DMS 273 (cell line): ENCODE results near the gene DCBLD2.
"Not testable (repeated sequence)": the region's sequence is repeated elsewhere in the genome, so short reads cannot be mapped to it uniquely, and the experiment has no call there.

Experiments
- DNase-seq: peaks from one replicate; lab custom pipeline; 2025; ENCODE audit not compliant: unreplicated experiment; lab: John Stamatoyannopoulos, UW

DCBLD2 gene

GRCh38 chr3:98831060-98831459, 70.4 kb downstream of the DCBLD2 start:
- not testable (repeated sequence) for DNase-seq

GRCh38 chr3:98829246-98829832, 72.2 kb downstream of the DCBLD2 start:
- no peak for DNase-seq

DNA sequence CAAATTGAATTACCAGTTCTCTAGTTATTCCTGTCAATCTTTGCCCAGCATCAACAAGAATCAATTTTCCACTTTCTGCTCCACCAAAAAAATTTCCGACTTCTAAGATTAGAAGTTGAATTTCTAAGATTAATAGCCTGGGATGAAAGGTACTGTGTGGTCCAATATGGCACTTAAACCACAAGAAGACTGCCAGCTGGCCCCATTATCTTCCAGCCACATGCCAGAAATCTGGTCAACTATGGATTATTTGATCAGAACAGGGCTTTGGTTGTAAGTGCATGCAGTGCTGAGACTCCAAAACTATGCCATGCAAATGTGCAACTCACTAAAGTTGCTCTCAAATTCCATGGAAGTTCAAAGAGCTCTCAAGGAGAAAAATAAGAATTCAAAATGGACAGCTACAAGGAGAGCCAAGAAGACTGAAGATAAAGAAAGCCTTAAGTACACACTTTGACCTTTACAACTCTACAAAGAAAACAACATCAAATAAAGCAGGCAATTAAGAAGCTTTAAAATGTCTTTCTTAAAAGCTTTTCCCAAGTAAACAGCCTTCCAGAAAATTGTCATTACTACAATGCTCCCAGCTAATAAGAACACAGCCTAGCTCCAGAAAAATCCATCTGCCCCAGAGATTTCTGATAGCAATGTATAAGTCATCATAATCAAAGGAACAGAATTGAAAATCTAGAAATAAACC, 74.1 kb downstream of the DCBLD2 start:
- DNase-seq, result peak; percentile 17

- DNase-seq, result no peak
Observed at GRCh38 chr3:98826126-98826525, 75.4 kb downstream of the DCBLD2 start.

- peak; percentile 13 for DNase-seq
Observed at GRCh38 chr3:98824256-98824655, 77.2 kb downstream of the DCBLD2 start.

- DNase-seq, result no peak
Observed at GRCh38 chr3:98823791-98824190, 77.7 kb downstream of the DCBLD2 start.

GRCh38 chr3:98821063-98821462, 80.4 kb downstream of the DCBLD2 start:
- DNase-seq, result no peak

DNA sequence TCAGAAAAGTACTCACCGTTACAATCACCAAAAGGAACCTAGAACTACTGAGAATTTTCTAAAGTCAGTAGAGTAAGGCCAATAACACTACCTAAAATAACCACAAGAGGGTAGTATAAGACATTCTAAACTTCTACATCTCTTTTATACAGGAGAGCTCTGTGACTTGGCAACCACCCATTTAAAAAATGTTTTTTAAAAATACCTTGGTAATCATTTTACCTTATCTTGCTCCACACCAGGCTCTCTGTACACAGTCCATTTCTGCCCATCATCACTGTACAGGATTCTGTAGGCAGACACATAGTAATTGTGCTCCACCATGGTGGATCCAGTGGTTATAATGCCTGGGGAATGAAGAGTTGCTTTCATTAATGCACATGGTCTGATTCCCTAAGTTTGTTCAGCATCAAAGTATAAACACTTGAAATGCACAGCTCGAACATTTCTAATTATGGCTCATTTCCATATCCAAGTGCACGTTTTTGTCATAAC, 83.9 kb downstream of the DCBLD2 start:
- DNase-seq, result peak; percentile 81

DNA sequence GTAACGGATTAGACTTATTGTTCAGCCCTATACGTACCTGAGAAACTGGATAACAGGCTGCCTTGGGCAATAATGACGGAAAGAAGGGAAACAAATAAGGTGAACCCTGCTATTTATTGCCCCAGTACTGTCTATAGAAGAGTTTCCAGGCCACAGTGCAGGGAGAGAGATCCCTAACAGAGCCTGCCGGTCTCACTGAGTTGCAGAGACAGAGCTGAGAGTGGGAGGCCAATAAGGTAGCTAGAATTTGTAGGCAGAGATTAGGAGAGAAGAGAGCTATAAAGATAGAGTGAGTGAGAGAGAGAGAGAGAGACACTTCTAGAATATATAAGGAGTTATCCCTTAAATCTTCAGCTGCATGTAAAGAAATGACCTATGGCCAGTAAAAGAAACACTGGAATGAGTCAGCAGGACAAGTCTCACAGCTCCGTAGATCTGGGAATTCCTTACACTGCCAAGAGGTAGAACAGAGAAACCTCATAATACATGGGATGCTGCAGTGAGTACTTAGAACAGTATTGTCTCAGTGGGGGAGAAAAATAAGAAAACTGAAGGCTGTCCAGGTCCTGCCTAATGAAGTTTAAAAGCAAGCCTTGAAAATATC, 86.6 kb downstream of the DCBLD2 start:
- DNase-seq, result no peak

DNA sequence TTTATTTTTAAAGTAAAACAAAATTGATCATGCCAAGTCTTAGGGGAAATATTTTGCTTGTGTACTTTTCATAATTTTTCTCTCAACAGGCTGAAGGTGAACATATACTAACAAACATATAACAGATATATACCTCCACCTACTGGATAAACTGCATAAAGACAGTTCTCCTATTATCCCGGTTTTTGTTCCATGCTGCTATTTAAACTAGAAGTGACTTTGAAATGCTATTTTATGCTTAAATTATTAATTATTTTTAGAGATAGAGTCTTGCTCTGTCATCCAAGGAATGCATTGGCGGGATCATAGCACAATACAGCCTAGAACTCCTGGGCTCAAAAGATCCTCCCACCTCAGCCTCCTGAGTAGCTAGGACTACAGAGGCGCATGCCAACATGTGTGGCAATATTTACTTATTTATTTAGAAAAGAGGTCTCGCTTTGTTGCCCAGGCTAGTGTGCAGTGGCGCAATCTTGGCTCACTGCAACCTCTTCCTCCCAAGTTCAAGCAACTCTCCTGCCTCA, 88.6 kb downstream of the DCBLD2 start:
- peak; percentile 63 for DNase-seq

DNA sequence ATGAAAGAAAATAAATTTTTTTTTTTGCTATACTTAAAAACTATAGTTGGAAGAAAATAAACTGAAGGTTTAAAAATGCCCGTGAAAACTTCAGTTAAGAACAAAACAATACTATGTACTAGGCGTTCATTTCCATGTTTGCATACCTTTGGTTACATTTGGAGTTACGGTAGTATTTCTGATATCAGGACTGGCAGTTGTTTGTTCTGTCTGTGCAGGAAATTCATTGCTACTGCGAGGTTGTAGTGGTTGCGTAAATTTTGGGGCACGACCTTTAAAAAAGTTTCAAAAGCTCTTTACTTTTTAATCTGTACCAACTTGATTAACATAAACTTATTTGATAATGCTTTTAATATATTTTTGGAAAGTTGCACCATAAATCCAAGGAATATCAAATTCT, 90.4 kb downstream of the DCBLD2 start:
- no peak for DNase-seq

DNA sequence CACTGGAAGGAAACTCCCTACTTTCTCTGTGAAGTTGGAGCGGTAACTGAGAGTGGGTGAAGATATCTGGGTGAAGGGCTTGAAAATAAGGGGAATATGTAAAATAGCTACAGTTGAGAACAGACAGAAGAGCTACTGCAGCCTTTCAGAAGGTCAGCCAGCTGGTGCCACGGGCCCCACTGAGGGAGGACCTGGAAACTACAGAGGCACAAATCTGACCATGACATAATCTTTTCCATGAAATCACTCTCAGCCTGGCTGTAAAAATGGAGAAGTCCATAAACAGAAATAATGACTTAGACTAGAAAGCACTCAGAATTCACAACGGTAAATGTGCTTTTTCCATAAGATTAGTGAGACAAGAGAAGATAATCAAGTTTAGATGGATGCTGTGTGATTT, 91.9 kb downstream of the DCBLD2 start:
- DNase-seq, result no peak

- DNase-seq, result no peak
Observed at GRCh38 chr3:98808071-98808470, 93.4 kb downstream of the DCBLD2 start.

GRCh38 chr3:98807561-98807960, 93.9 kb downstream of the DCBLD2 start:
- DNase-seq, result no peak

- no peak for DNase-seq
Observed at GRCh38 chr3:98807011-98807410, 94.5 kb downstream of the DCBLD2 start.

DNA sequence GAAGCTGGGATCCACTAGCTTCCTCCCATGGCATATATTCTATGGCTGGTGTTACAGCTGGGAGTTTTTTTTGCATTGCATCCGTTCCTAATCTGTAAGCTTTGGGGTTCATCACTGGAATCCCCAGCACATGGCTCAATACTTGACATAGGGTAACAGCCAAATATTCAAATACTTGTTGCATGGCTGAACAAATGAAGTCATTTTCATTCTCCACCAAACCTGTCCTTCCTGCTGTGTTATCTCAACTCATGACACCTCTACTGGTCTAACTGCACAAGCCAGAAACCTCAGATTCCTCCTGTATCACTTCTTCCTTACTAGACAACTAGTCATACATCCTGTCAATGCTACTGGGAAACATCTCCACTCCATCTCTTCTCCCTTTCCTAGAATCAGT, 95.0 kb downstream of the DCBLD2 start:
- no peak for DNase-seq

DNA sequence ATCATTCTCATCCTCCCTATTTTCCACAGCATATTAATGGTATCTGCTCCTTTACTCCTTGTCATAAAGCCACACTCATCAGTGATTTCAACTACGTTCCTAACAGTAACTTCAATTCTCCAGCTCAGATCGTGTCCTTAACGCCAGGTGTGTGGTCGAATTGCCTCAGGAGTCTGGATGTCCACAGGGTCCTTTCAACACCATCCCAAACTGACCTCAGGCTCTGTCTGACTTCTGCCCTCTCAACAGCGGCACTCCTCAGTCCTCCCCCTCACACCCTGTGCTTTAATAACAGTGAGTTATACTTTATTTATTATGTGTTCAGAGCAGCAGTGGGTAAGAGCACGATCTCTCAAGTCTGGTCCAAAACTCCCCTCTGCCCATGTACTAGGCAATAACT, 95.9 kb downstream of the DCBLD2 start:
- no peak for DNase-seq

GRCh38 chr3:98801043-98801747, 100.3 kb downstream of the DCBLD2 start:
- DNase-seq, result peak; percentile 19

DNA sequence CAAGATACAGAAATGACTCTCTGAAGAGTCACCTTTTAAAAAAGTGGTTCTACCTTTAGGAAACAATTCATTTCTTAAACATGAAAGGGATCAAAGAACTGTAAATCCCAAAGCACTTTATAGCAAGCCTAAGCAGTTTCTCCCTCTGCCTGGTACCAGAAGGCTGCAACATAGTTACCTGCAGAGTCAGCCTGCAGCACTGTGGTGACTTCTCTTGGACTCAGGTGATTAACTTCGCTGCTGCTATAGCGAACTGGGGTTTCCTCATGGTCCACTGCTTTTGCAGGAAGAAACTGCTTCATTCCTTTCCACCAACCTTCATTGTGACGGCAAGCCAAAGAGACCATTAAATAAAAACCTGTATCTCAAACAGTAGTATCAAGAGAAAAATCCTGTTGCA, 101.1 kb downstream of the DCBLD2 start:
- DNase-seq, result no peak

- peak; percentile 27 for DNase-seq
Observed at GRCh38 chr3:98799479-98799878, 102.0 kb downstream of the DCBLD2 start.

DNA sequence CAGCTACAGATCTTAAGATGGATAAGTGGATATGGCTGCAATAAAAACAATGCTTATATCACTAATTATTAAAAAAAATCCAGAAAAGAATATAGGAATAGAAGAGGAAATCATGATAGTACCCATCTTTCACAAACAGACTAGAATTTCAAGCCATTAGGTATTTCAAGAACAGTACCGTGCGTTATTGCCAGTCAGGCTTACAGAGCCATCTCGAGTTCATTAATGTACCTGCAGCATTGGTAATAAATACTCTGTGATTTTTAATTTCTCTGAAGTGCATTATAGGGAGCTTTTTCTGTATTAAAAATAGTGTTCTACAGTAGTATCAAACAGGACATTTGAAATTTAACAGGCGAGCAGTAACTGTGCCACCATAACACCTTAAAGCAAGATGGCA, 102.7 kb downstream of the DCBLD2 start:
- peak; percentile 25 for DNase-seq
